Measurements from ENCODE around the gene TTC9B. TPM values are rescaled to one million over a fixed set of nuclear protein-coding genes. Genes with fewer than 3 reads are reported as not detected.

Gene TTC9B
- total RNA-seq, 6 experiments from 2014 or later = not detected

DNA sequence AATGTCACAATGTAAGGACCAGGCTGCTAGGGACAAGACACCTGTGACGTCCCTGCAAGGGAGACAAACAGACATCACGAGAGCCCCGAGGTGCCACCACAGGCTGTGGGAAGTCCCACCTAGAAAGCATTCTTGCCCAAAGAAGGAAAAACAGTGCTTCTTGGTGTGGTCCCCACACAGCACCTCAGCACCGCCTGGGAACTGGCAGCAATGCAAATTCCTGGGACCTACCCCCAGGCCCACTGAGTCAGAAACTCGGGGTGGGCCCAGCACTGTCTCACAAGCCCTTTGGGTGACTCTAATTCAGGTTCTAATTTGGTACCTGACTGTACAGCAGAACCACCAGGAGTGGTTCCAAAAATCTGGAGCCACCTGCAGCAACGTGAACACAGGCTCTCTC lies 22.1 kb upstream of the TTC9B start:
- peaks cover 4% of the 10 kb centered on the region for H3K27me3 Mint-ChIP-seq (ENCODE audit: insufficient read depth)
- peaks cover 5% of the 10 kb centered on the region for H3K36me3 Mint-ChIP-seq (ENCODE audit: low read depth)
- no peaks in the 10 kb centered on the region for H3K9me3 Mint-ChIP-seq
- H3K4me1 Mint-ChIP-seq (ENCODE audit: low read depth) = no peaks in the 10 kb centered on the region; the same call in 1 of the 2 replicates
- H3K4me3 Mint-ChIP-seq = no peak overlapping the region
- no peak for DNase-seq
- H3K27ac Mint-ChIP-seq = no peak overlapping the region
- TF ChIP-seq, protein P1, sequence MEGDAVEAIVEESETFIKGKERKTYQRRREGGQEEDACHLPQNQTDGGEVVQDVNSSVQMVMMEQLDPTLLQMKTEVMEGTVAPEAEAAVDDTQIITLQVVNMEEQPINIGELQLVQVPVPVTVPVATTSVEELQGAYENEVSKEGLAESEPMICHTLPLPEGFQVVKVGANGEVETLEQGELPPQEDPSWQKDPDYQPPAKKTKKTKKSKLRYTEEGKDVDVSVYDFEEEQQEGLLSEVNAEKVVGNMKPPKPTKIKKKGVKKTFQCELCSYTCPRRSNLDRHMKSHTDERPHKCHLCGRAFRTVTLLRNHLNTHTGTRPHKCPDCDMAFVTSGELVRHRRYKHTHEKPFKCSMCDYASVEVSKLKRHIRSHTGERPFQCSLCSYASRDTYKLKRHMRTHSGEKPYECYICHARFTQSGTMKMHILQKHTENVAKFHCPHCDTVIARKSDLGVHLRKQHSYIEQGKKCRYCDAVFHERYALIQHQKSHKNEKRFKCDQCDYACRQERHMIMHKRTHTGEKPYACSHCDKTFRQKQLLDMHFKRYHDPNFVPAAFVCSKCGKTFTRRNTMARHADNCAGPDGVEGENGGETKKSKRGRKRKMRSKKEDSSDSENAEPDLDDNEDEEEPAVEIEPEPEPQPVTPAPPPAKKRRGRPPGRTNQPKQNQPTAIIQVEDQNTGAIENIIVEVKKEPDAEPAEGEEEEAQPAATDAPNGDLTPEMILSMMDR (IDR thresholded peaks at IDR 0.05) = no peak

DNA sequence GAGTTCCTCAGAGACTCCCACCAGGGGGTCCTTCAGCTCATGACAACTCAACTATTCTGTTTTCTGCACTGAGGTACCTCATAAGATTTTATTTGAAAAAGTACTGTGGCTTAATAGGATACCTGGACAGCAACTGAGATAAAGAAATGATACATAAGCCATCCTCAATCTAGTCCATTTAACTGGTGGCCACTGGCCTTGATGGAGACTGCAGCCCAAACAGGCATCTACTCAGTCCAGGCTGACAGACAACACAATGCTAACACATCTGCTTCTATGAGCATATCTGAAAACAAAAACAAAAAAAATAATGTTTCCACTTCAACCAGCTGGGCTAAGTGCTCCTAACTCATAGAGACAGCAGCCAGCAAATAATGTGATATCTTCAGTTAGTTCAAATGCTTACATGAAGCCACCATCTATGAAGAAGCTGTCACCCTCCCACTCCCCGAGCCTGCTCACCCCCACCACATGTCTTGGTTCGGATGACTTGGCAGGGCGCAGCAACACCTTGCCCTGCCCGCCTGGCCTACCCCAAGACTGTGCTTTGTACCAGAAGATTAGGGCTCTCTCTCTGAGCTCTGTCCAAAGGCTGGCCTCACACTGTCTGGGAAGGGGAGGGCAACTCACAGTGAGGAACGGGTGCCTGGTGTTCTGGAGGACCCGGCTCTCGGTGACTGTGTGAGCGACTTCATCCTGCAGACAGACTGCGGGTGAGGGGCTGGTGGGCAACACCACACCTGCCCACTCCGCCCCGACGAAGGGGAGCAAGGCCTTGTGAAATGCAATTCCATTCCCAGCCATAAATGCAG lies 21.4 kb upstream of the TTC9B start:
- no peak for DNase-seq
- H3K27me3 Mint-ChIP-seq (ENCODE audit: insufficient read depth) = peaks cover 4% of the 10 kb centered on the region
- H3K4me1 Mint-ChIP-seq (ENCODE audit: low read depth) = no peaks in the 10 kb centered on the region
- no peak overlapping the region for H3K4me3 Mint-ChIP-seq
- no peak overlapping the region for H3K27ac Mint-ChIP-seq
- TF ChIP-seq, protein P1 (IDR thresholded peaks at IDR 0.05) = no peak
- no peaks in the 10 kb centered on the region for H3K9me3 Mint-ChIP-seq
- H3K36me3 Mint-ChIP-seq (ENCODE audit: low read depth) = peaks cover 5% of the 10 kb centered on the region

DNA sequence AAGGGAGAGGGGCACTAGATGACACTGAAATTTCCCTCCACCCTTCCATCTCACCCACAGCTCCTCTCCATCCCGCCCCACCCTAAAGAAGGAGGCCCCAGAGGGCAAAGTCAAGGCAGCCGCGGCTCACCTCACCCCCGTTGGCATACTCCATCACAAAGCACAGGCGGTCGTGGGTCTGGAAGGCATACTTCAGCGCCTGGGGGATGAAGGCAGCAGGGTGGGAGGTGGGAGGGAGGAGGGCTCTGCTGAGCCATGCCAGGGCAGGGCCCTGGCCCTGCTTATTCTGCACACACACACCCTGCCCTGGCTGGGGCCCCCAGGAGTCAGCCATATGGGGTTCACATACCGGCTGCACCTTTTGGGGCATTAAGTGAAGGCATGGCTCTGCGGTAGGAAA lies 20.6 kb upstream of the TTC9B start:
- H3K9me3 Mint-ChIP-seq = no peaks in the 10 kb centered on the region
- TF ChIP-seq, protein P1 (IDR thresholded peaks at IDR 0.05) = no peak
- no peaks in the 10 kb centered on the region for H3K4me1 Mint-ChIP-seq (ENCODE audit: low read depth)
- H3K27ac Mint-ChIP-seq = no peak overlapping the region
- peaks cover 4% of the 10 kb centered on the region for H3K27me3 Mint-ChIP-seq (ENCODE audit: insufficient read depth)
- DNase-seq = no peak
- H3K36me3 Mint-ChIP-seq (ENCODE audit: low read depth) = peaks cover 5% of the 10 kb centered on the region
- H3K4me3 Mint-ChIP-seq = no peak overlapping the region

DNA sequence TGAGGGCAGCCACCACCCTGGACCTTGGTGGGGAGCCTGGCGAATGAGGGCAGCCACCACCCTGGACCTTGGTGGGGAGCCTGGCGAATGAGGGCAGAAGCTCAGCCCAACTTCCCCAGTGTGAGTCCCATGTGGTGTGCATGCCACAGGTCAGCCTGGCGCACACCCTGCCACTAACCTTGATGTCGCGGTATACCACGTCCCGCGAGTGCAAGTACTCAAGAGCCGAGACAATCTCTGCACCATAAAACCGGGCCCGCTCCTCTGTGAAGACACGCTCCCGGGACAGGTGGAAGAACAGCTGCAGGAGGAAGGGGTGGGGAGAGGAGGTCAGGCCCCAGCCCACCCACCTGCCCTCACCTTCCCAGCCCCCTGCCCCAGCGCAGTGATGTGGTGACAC lies 19.6 kb upstream of the TTC9B start:
- no peaks in the 10 kb centered on the region for H3K9me3 Mint-ChIP-seq
- TF ChIP-seq, protein P1 (IDR thresholded peaks at IDR 0.05) = no peak
- peaks cover 5% of the 10 kb centered on the region for H3K36me3 Mint-ChIP-seq (ENCODE audit: low read depth)
- no peak overlapping the region for H3K4me3 Mint-ChIP-seq
- H3K27ac Mint-ChIP-seq = no peak overlapping the region
- no peak for DNase-seq
- H3K4me1 Mint-ChIP-seq (ENCODE audit: low read depth) = no peaks in the 10 kb centered on the region
- H3K27me3 Mint-ChIP-seq (ENCODE audit: insufficient read depth) = peaks cover 4% of the 10 kb centered on the region

DNA sequence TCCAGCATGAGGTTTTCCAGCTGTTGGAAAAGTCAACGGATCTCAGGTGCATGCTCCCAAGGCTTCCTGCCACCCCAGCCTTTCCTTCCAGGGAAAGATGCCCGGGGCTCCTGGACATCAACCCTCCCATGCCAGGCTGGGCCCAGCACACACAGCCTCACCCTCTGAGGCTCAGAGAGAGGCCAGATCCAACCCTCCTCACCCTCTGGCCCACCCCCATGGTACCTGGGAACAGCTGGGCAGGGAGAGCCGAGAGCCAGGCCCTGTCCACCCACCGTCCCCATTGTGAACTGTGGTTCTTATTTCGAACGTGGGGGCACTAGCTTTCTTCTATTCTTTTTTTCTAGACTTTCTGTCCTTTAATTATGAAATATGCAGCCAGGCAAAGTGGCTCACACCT lies 18.2 kb upstream of the TTC9B start:
- H3K36me3 Mint-ChIP-seq (ENCODE audit: low read depth) = peaks cover 5% of the 10 kb centered on the region
- peaks cover 4% of the 10 kb centered on the region for H3K27me3 Mint-ChIP-seq (ENCODE audit: insufficient read depth)
- no peak overlapping the region for H3K27ac Mint-ChIP-seq
- no peak for DNase-seq
- H3K9me3 Mint-ChIP-seq = no peaks in the 10 kb centered on the region
- TF ChIP-seq, protein P1 (IDR thresholded peaks at IDR 0.05) = no peak
- H3K4me1 Mint-ChIP-seq (ENCODE audit: low read depth) = peaks cover 10% of the 10 kb centered on the region
- H3K4me3 Mint-ChIP-seq = no peak overlapping the region
